HG03439 (cell line): ENCODE measurements around the gene FAM217A.

Source experiments
- ATAC-seq: cut with Tn5 transposase; IDR thresholded peaks from one replicate; pipeline ENCODE4 v1.9.1; 2021; ENCODE audit warnings: mild to moderate bottlenecking, moderate library complexity; ENCODE audit not compliant: unreplicated experiment

FAM217A gene

DNA sequence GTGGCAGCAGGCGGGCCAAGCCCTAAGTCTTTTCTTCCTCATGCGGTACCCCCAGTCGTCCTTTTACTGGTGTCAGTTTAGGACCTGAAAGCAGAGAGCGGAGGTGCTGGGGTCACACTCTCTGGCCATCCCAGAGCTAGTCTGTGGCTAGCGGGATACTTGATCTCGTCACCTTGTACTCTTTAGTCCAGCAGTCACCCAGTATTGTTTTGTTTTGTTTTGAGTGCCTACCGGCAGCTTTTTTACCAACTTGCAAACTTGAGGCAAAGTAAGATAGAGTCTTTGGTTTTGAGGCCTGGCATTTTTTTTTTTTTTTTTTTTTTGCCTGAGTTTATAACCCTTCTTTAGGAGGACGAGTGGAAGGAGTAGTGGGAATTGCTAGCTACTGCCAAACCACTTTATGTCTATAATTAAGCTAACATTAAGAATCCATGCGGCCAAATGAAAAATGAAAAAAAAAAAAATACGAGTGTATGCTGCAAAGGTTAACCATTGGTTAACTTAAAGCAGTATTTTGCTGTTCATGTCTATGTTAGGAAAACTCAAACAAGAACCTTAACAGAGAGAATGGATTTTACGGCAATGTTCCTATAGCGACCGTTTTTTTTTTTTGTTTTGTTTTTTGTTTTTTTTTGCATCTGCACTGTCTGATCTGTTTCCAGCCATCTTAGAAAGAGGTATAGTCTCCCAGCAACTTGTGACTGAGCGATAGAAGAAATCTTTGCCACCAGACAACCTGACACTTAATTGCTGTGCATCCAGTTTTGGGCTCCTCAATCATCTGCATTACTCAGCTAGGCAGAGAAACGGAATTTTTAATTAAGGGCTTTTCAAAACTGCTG, 56.9 kb downstream of the FAM217A start:
- peak; percentile 5 for ATAC-seq

DNA sequence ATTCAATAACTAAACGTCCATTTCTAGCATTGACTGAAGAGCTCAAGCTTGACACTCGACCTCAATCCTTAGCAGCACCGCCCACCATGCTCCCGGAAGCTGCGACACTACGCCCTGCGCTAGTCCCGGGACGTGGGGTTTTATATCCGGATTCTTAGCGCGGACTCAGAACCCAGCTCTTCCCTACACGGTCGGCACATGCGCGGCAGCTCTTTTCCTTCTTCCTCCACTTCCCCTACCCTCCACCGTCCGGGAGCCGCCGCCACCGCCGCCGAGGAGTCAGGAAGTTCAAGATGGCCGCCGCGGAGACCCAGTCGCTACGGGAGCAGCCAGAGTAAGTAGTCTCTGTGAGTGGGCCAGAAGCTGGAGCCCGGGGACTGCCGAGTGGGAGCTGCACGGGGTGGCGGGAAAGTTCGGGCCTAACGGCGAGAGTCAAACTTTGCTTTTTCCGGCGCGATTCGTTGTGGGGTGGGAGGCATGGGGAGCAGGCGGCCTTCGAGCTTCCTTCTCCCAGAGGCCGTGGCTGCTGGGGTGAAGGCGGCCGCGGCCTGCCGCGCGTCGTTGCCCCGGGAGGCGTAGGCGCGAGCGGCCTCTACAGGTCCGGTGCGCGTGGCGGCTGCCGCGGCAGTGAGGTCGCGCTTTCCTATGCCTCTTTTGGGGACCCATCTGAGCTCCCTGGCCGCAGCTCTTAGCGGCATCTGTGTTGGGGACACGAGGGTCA, 57.6 kb downstream of the FAM217A start:
- peak; percentile 57 for ATAC-seq

DNA sequence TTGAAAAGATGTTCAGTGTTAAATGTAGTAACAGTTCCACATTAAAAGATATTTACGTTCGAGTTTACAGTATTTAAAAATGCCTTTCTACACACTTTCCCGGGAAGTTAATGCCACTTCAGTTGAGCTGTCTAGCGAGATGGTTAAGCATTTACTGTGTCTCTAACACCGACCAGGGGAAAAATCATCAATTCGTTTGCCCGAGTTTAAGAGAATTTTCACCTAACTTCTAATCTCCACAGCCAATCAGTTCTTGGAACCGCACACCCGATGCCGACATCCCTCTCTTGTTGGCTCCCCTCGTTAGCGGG, 58.2 kb downstream of the FAM217A start:
- no peak for ATAC-seq

DNA sequence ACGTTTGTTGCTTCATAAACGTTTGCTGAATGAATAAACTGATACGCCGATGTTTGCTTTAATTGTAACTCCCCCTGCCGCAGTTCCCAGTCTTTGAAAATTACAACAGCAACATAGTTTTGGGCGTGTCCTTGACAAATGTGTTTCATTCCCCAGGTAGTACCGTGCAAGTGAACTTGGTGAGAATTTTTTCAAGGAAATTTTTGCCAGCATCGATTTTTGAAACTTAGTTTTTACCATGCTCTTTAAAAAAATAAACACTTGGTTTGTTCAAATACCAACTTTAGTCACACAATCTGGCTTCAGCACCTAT, 60.1 kb downstream of the FAM217A start:
- ATAC-seq = no peak
